Thyroid gland (tissue), 4 donors: ENCODE measurements around the gene KCNMA1. TPM values are rescaled to one million over a fixed set of nuclear protein-coding genes. Genes with fewer than 3 reads are reported as not detected.

Source experiments
- DNase-seq, 2 donors: peaks; one replicate each; pipeline ENCODE4 v3.0.0-alpha.2; 2019
- H3K27ac ChIP-seq, 3 donors: fragments of 200-600 bp; sonication (generic); 1 replicate in 2 of 3; 2 replicates in 1 of 3; pipeline ENCODE4 v1.5.1; 2016 to 2019; ENCODE audit warnings: mild to moderate bottlenecking in 1 of 3, moderate library complexity in 1 of 3
- H3K27me3 ChIP-seq: fragments of 200-600 bp; sonication (generic); one replicate; pipeline ENCODE4 v1.5.1; 2019
- H3K36me3 ChIP-seq, 2 donors: fragments of 200-600 bp; sonication (generic); one replicate each; pipeline ENCODE4 v1.5.1; 2016 to 2019
- H3K4me1 ChIP-seq, 2 donors: fragments of 200-600 bp; sonication (generic); one replicate each; pipeline ENCODE4 v1.5.1; 2017 to 2019
- H3K4me3 ChIP-seq, 3 donors: fragments of 200-600 bp; sonication (generic); replicated peaks in 1 of 3; 1 replicate in 2 of 3; 2 replicates in 1 of 3; pipeline ENCODE4 v1.5.1; 2016; ENCODE audit warnings: mild to moderate bottlenecking in 1 of 3
- H3K9me3 ChIP-seq: fragments of 200-600 bp; sonication (generic); one replicate; pipeline ENCODE4 v1.5.1; 2017
- CTCF ChIP-seq, 6 experiments: fragments of 200-600 bp in 3 of 6; fragments of 450-650 bp in 3 of 6; sonication (generic) in 3 of 6; IDR thresholded peaks; one replicate each; pipeline ENCODE4 v1.5.1; 2016 to 2019; ENCODE audit warnings: antibody characterized with exemption in 6 of 6, mild to moderate bottlenecking in 2 of 6, inconsistent platforms in 1 of 6, moderate library complexity in 1 of 6
- POLR2A ChIP-seq, 2 donors: fragments of 450-650 bp; IDR thresholded peaks; one replicate each; pipeline ENCODE4 v1.6.1; 2017; ENCODE audit warnings: antibody characterized with exemption in 2 of 2, mild to moderate bottlenecking in 2 of 2, moderate library complexity in 1 of 2
- WGBS, 2 donors: methylation state at CpG; one replicate each; pipeline ENCODE4 v1.1.5; 2017; 5-methylcytosine and 5-hydroxymethylcytosine counted together
- intact Hi-C: fragments of 100-400 bp; cut with DNase I; formaldehyde crosslinking; loops from one replicate; pipeline ENCODE4 v1.15.1; 2023
- total RNA-seq, 4 donors: library from RNA; depleted of rRNA; stranded (reverse); fragments of >200 nt; gene quantifications; one replicate each; pipeline ENCODE4 v1.2.3, GENCODE V29; 2016

Gene KCNMA1
- total RNA-seq, 4 donors from 2014 or later = 2.5 to 5.1 (median 3.6) TPM

GRCh38 chr10:77556990-77557601 is 80.5 kb downstream of the KCNMA1 start:
- H3K4me1 ChIP-seq = peaks cover 13 to 26% of the 10 kb centered on the region in 2 donors
- no peaks in the 10 kb centered on the region for H3K9me3 ChIP-seq
- TF ChIP-seq POLR2A (IDR thresholded peaks at IDR 0.05) (no peak), CTCF (IDR thresholded peaks at IDR 0.05) (no peak)
- intact Hi-C loops = no loop called here
- WGBS, 2 donors = 93% methylated on average over 1 of the region's 1 CpG
- H3K36me3 ChIP-seq = no peaks in the 10 kb centered on the region
- DNase-seq = no peak
- H3K27me3 ChIP-seq = no peaks in the 10 kb centered on the region
- no peak overlapping the region for H3K4me3 ChIP-seq
- no peak overlapping the region for H3K27ac ChIP-seq

- Histone ChIP-seq H3K36me3 (no peaks in the 10 kb centered on the region), H3K9me3 (no peaks in the 10 kb centered on the region), H3K27ac (peak overlapping the region; percentile 28 to 44 (median 30)), H3K27me3 (no peaks in the 10 kb centered on the region), H3K4me3 (no peak overlapping the region), H3K4me1 (peaks cover 13 to 23% of the 10 kb centered on the region in 2 donors)
- DNase-seq = peak; percentile 37 to 58
- TF ChIP-seq POLR2A (IDR thresholded peaks at IDR 0.05) (no peak), CTCF (IDR thresholded peaks at IDR 0.05) (no peak)
- WGBS, 2 donors = 66 to 73% methylated on average over 4 of the region's 4 CpGs
- intact Hi-C loops = no loop called here
These were observed 81.9 kb downstream of the KCNMA1 start for GRCh38 chr10:77555591-77556212.

GRCh38 chr10:77554996-77555397 is 82.6 kb downstream of the KCNMA1 start:
- 45 to 63% methylated on average over 7 of the region's 7 CpGs for WGBS, 2 donors
- intact Hi-C loops = no loop called here
- DNase-seq = peak; percentile 8 to 28
- Histone ChIP-seq H3K9me3 (no peaks in the 10 kb centered on the region), H3K4me3 (no peak overlapping the region), H3K36me3 (no peaks in the 10 kb centered on the region), H3K27ac (peak overlapping the region; percentile 28 to 63 (median 44)), H3K27me3 (no peaks in the 10 kb centered on the region), H3K4me1 (peaks cover 13 to 22% of the 10 kb centered on the region in 2 donors)
- TF ChIP-seq CTCF (IDR thresholded peaks at IDR 0.05) (no peak), POLR2A (IDR thresholded peaks at IDR 0.05) (no peak)

GRCh38 chr10:77553966-77554365 is 83.6 kb downstream of the KCNMA1 start:
- H3K9me3 ChIP-seq = no peaks in the 10 kb centered on the region
- H3K27me3 ChIP-seq = no peaks in the 10 kb centered on the region
- H3K27ac ChIP-seq = no peak overlapping the region
- 76 to 78% methylated on average over 5 of the region's 5 CpGs for WGBS, 2 donors
- no peaks in the 10 kb centered on the region for H3K36me3 ChIP-seq
- DNase-seq = peak; percentile 11 to 43
- H3K4me1 ChIP-seq = peaks cover 13 to 22% of the 10 kb centered on the region in 2 donors
- TF ChIP-seq POLR2A (IDR thresholded peaks at IDR 0.05) (no peak), CTCF (IDR thresholded peaks at IDR 0.05) (no peak)
- H3K4me3 ChIP-seq = no peak overlapping the region
- intact Hi-C loops = no loop called here

GRCh38 chr10:77553311-77553710 is 84.3 kb downstream of the KCNMA1 start:
- TF ChIP-seq POLR2A (IDR thresholded peaks at IDR 0.05) (no peak), CTCF (IDR thresholded peaks at IDR 0.05) (no peak)
- Histone ChIP-seq H3K27ac (no peak overlapping the region), H3K27me3 (no peaks in the 10 kb centered on the region), H3K9me3 (no peaks in the 10 kb centered on the region), H3K4me1 (peaks cover 13 to 22% of the 10 kb centered on the region in 2 donors), H3K4me3 (no peak overlapping the region), H3K36me3 (no peaks in the 10 kb centered on the region)
- peak in 1 of 2 donors; percentile 47 for DNase-seq
- WGBS, 2 donors = 70 to 80% methylated on average over 3 of the region's 3 CpGs
- intact Hi-C loops = no loop called here
